GM21390 (cell line): Measurements from ENCODE around the gene KIAA1217.

ENCODE experiments used
- ATAC-seq: cut with Tn5 transposase; IDR thresholded peaks from one replicate; pipeline ENCODE4 v1.9.1; 2021; ENCODE audit not compliant: unreplicated experiment

The KIAA1217 gene

DNA sequence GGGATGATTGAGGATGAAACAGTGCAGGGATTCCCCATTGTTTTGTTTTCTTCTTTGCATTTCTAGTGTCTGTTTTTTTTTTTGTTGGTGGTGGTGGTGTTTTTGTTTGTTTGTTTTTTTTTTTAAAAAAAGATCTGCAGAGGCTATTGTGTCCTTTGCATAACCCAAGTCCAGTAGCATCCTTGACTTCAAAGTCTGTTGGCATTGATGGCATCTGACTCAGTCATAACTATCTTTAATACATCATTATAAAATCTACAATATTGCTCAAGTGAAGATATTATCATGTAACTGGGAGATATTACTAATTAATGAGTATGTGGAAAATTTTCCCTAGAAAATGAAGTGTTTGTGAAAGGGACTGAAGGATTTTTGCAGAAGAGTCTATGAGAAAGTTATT is 70.2 kb downstream of the KIAA1217 start:
- ATAC-seq = no peak

DNA sequence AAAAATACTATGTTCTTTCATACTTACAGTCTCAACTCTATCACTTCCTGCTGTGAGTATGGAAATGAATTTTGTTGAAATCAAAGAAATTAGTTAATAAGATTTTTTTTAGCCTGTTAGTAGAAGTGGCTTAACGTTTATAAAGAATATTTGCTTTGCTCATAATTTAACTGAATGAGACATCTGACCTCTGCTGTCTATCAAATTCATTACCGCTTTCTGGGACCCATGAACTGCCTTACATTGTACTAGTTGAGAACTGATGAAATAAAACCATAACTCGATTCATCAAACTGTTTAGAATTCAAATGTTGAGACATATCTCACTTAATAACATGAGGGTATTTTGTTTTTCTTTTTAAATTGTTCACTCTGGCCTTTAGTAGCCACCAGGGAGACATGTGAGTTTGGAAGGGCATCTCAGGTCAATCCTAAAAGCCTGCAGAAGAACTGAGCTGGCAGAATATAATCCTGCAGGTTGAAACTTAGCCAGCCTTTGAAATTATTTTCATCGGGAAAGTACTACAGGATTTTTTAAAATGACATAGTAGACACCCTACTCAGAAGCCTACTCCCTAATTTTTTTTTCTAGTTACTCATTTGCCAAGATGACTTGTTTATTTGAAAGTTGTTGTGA is 78.7 kb downstream of the KIAA1217 start:
- ATAC-seq = no peak

DNA sequence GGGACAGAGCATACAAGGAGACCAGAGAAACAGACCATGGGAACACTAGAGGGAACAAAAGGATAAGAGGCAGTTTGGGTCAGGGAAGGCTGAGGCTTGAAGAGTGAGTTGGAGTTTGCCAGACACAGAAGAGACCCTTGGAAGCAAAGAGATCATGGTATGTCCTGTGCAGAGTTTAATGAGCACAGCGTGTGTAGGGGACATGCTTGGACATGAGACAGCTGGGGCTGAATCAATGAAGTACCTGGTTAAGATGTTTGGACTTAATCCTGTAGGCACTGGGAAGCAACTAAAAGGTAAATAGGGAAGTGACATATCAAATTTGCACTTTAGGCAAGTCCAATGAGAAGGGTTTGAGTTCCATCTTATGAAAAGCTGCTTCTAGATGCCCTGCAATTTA is 79.6 kb downstream of the KIAA1217 start:
- no peak for ATAC-seq

DNA sequence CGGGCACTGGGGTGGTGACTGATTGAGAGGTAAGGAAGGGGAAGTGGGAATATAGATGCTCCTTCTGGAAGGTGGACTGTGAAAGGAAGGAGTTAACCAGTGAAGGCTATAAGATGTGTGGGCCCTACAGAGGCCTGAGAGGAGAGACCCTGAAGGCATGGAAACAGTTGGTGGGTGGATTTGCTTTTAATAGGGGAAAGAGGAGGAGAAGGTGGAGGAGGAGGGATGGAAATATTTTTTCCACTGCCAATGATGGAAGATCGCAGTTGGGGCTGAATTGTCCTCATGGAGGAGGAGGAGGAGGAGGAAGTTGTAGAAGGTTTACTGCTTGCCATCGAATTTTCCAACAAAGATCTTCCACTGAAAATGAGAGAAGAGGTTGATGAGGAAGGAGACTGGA is 80.3 kb downstream of the KIAA1217 start:
- no peak for ATAC-seq

DNA sequence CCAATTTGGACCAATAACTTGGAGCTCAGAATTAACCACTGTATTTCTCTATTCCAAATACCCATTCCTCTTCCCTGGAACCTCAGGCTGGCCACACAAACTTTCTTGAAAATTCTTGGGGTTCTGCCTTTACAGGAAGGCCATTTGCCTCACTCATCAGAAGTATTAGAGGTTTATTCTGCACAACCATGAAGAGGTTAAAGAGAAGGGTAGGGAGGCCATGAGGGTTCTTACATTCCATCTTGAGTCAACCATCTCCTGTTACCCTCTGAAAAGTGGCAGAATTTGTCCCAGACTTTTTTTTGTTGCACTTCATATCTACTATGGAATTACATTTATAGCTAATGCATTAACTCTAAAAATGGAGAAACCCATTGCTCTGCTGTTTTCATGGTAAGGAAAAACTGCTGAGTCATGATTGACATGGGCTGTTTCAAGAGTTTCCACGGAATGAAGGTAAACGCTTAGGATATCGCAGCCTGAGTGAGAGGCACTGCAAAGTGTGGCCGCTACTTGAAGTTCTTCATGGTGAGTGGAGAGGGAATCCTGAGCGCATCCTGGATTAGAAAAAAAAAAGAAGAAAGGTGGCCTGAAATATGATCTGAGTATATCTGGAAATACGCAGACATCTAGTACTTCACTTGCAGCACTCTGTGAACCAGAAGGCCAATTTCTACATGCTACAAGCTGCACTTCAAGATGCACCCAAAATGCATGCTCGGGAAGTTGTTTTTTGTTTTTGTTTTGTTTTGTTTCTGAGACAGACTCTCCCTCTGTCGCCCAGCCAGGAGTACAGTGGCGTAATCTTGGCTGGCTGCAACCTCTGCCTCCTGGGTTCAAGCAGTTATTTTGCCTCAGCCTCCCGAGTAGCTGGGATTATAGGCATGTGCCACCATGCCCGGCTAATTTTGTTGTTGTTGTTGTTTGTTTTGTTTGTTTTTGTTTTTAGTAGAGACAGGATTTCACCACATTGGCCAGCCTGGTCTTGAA is 83.7 kb downstream of the KIAA1217 start:
- ATAC-seq = no peak

DNA sequence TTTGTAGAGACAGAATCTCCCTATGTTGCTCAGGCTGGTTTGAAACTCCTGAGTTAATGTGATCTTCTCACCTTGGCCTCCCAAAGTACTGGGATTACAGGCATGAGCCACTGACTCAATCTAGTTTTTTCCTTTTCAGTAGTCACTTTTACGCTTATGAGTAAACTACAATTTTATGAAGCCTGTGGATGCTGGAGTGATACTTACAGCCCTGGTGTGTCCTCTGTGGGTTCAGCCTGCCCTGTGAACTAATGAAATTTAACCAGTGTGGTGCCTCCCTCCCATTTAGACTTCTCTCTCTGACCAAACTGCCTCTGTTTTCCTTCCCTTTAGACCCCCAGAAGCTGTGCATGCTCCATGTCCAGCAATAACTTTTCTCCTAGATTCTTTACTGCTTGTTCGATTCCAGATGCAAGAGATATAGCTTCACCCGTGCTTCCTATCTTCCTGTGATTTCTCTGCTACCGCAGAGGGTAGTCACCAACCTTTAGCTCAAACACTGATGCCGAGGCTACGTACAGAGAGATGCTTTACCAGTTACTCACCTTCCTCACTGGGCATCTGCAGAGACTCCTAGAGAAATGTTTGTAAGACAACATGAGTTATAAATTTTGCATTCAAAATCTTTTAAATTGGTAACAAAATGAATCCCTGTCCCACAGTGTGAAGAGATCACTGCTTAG is 90.8 kb downstream of the KIAA1217 start:
- ATAC-seq = no peak

DNA sequence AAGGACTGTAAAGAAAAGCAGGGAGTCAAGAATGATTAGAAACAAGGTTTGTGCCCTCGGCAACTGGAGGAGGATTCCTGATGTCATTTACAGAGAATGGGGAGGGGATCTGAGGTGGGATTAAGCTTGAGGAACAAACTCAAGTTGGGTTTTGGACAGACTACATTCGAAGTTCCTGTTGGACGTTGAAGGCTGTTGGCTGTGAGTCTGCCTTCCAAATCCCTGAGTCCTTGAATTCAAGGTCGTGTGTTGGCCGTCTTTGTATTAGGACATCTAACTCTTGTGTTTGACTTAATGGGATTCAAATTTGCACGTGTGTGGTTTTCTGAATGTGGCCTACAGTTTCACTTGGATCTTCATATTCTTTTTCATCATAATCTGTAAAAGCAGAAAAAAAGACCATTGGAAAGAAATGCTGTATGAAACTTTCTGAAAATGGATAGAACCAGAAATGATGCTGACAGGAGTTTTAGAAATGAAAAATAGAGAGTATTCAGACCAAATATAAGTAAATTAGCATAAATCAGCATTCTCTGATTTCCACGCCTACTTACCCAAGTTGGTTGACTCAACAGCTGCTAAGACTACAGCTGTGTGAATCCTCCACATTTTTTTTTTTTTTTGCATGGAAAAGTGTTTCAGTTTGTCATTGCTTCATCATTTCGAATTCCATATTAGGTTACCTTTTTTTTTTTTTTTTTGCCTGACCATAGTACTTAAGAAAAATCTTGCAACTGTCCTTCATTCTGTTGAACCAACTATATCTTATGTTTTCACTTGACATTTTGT is 94.8 kb downstream of the KIAA1217 start:
- ATAC-seq = no peak

DNA sequence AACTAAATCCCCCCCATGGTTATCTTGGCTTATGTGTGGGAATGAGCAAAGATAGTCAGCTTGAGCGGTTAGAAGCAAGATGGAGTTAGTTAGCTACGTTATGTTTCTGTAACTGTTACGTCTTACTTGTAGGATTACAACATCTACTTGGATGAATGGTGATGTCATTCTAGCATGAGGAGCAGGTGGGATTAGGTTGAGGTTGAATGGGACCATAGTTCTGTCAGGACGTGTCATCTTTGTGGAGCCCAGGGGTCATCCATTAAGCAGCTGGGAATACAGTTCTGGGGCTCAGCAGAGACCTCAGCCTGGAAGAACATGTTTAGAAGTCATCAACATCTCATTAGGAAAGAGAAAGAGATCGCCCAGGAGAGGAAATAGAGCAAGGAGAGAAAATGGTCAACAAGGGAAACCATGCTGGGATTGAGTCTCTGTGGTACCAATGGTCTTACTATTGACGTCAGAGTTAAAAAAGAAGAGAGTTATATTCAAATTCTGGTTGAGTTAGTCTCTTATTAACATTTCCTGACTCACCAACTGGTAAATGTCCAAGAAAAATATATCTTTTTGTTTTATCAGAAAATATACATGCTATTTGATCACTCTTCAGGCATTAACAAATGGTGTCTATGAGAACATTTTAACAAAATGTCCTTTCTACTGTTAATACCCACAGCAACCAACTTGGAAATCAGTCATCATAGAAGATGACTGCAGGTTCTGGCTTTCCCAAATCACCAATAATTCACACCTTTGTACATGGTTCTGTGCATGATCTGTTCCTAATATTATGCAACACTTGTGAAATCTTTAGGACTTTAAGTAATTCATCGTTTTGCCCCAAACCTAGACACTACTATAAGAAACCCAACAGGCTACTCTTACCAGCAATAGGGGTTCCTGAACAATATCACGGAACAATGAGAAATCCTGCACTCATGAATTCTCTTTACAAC is 96.9 kb downstream of the KIAA1217 start:
- no peak for ATAC-seq

DNA sequence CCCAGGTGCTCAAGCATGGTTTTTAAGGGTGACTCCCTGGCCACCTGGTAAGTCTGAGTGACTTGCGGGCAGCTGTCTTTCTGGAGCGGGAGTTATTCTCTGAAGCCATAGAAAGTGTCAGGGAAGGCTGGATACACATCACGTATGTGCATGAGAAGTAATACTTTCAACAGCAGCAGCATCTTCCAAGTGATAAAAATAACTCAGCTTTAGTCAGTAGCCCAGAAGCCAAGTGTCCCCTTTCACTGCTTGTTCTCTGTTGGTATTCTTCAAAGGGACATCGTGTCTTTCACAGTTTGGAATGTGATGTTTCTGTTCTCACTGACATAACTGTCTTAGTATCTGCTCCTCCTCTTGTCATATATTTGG is 97.6 kb downstream of the KIAA1217 start:
- no peak for ATAC-seq

DNA sequence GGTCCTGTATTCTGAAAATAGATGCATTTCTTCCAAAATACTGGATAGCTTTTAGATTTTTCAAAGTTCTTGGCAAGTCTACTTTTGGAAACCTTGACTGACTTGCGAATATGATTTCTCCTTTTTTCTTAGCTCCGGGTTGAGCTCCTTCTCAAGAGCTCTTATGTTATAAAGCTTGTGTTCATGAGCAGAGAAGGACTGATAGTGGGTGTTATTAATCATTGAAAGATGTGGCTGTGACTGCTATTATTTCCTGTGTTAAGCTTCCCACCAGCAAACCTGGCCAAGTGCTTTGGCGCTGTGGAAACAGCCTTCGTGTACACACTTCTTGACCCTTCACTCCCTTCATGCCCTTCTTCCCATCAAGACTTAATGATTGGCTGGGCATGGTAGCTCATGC is 98.2 kb downstream of the KIAA1217 start:
- ATAC-seq = no peak

DNA sequence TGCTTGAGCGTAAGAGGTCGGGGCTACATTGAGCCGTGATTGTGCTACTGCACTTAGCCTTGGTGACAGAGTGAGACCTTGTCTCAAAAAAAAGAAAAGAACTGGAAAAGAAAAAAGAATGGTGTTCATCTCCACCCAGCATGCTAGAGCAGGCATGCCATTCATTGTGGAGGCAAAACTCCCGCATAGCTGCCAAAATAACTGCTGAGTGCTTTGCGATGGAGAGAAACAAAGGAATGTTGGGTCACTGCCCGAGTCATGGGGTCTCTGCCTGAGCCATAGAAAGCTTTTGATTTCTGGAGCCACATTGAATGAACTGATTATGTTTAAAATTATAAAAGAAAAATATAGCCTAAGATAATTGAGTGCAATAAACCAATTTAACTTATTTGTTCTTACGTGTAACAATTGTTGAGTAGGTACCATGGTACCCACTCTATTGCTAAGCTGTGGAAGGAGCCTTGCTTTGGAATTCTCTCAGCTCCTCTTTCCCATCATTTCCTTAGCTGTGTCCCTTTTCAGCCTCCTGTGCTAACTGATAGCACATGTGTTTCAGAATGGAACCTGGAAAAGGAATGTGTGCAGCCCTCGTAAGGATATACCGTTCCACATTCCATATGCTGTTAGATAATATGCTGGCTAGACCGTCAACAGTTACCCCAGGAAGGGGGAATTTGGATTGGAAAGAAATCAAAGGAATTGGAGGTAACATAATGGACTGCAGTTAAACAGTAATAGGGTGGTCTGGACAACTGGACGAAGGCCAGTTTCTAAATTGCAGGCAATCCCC is 99.0 kb downstream of the KIAA1217 start:
- no peak for ATAC-seq

DNA sequence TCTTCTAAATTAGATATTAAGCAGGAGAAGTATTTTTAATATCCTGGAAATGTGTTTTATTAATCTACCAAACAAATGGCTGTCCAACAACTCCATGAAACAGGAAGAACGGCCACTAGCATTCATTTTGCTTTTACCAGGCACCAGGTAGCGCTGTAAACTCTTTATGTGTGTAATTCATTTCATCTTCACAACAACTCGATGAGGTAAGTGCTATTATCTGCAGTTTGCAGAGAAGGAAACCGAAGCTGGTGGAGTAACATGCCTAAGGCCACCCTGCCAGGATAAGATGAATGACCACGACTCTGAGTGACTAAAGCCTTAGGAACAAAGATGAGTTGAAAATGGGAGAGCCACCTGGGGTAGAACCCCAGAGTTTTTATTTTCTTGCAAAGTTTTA is 101.2 kb downstream of the KIAA1217 start:
- no peak for ATAC-seq

DNA sequence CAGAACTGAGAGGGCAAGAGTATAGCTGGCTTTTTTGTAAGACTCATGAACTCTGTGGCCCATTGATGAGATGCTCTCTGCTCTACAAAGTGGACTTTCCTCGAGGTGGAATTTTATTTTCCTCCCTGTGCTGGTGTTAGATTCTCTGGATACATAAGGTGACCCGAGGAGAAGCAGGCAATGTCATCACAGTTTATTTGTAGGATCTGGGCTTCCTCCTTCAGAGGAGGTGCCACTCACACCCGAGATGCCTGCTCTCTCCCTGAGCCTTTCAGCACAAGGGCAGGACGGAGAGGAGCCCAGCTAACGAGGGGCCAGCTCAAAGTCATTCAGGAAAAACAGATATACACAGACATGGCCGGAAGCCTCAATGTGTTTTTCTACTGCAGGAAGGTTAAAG is 103.0 kb downstream of the KIAA1217 start:
- ATAC-seq = no peak

DNA sequence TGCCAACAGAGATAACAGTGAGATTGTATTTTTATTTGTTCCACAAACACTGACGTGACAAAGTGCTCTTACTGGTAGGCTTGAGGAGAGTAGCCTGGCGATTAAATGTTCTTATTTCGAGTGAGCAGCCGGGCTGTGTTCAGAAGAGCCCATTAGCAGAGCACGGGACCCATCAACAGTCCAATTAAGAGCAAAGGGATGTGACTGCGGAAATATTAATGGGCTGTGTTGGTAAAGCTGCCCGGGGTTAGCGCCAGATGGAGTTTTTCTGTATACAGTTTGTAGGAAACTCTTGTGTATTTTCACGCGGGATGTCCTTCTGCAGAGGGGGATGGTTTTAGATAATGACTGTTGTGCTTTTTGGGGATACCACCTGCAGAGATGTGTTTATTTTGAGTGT is 104.3 kb downstream of the KIAA1217 start:
- no peak for ATAC-seq

DNA sequence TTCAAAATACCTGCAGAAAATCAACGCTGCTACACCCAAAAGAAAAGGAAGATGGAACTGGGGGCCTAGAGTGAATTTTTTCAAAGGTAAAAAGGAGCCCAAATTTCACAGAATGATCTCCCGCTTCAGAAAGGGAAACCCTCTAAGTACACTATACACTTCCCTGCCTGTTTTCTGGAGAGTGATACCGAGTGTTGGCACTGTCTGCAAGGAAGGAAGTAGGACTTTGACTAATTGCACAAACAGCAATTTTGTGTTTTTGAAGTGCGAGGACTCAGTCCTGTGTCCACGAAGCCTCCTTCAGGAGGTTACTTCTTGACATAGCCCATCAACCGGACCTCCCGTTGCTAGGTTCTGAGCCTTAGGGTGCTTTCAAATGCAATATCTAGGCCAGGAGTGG is 106.3 kb downstream of the KIAA1217 start:
- ATAC-seq = no peak

DNA sequence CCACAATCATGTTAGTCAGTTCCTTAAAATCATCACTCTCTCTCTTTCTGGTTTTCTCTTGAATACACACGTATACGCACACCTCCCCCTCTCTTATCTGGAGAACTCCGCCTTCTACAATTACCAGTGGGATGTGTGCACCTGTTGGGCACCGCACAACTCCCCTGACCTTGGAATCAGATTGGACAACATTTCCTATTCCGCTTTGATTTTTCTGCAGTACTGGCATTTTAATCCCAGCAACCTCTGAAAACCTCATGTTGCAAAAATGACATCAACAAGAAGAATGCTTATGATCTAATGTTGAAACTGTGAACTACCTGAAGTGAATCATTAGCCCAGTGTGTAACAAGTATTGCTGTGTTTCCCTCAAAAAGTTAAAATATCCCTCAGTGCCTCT is 109.6 kb downstream of the KIAA1217 start:
- ATAC-seq = no peak

DNA sequence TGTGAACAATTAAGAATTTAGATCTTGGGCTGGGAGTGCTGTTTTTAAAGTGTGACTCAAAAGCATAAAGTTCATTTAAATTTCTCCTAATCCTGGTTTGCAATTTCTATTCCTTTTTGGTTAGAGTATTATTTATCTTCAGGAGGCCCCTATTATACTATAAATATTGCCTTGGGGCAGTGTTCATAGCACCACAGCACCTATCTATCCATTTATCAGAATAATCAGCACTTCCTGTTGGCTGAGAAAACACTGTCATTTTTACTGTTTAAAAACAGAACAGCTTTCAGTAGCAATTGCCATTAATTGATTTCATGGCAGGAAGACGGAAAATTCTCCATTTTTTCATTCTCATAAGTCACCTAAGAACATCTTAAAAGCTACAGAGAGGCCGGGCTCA is 111.4 kb downstream of the KIAA1217 start:
- no peak for ATAC-seq

DNA sequence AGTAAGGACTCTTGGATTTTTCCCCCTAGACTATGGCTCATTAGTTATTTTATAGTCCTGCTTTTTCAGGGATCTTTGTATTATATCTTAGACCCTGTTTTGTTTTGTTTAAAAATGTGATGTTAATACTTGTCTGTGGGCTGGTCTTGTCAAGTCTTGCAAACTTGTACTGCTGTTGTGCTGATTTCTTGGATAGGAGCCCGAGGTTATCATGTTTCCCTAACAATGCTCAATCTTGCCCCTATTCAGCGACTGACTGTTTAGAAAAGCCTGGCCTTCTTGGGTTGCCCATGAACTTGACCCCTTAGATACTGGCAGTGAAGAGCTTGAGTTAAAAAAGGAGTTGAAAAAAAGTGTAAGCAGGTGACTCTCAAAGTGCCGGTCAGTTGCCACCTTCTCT is 115.7 kb downstream of the KIAA1217 start:
- ATAC-seq = no peak

DNA sequence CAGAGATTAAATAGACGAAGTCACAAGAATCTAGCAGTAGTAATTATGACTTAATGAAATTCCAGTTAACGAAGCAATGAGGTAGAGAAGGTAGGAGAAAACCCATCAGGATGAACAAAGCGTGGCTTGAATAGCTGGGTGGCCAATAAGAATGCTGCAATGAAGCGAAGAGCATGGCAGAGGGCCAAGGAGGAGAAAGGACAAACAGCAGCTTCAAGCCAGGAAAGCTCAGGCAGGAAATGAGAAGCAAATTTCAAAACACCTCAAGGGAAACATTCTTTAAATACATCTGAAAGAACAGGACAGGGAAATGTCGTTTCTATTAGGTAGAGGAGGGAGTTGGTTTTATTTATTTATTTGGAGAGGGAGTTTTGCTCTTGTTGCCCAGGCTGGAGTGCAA is 122.5 kb downstream of the KIAA1217 start:
- no peak for ATAC-seq
